CD4-positive, alpha-beta T cell treated with Interleukin-1 beta for 1 hour (primary cell): ENCODE results near the gene DHRS13.

Experiments
- DNase-seq, 2 donors: peaks; one replicate each; pipeline ENCODE4 v3.0.0-alpha.2; 2020 to 2022

Gene DHRS13

DNA sequence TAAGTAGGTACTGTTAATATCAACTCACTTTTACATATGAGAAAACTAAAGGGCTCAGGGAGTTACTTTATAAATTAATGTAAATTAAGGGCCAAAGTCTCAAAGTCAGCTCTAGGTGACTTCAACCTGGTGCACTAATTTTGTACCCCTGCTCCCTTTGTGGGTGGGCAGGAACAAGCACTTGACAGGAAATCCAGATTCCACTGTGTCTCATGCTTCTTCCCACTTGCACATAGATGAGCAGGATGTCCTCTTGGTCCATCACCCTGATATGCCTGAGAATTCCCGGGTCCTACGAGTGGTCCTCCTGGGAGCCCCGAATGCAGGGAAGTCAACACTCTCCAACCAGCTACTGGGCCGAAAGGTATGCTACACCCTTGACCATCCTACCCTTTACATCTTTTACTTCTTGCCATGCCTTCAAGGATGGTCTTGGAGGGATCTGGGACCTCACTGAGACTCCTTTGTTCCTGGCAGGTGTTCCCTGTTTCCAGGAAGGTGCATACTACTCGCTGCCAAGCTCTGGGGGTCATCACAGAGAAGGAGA, 46.8 kb downstream of the DHRS13 start:
- DNase-seq = no peak

DNA sequence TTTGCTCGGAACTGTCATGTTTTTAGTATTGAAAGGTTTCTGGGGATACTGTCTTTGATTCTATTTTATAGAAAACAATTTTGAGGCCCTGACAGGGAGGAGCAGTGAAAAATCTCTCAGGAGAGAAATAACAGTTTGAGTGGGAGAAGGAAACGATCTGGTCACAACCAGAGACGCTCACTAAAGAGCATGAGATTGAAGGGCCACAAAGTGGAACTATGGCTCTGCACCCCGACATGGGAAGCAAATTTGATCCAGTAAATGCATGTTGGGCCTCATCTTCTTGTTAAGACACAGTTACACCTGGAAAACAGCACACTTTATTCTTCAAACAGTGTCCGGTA, 47.6 kb downstream of the DHRS13 start:
- DNase-seq = no peak

DNA sequence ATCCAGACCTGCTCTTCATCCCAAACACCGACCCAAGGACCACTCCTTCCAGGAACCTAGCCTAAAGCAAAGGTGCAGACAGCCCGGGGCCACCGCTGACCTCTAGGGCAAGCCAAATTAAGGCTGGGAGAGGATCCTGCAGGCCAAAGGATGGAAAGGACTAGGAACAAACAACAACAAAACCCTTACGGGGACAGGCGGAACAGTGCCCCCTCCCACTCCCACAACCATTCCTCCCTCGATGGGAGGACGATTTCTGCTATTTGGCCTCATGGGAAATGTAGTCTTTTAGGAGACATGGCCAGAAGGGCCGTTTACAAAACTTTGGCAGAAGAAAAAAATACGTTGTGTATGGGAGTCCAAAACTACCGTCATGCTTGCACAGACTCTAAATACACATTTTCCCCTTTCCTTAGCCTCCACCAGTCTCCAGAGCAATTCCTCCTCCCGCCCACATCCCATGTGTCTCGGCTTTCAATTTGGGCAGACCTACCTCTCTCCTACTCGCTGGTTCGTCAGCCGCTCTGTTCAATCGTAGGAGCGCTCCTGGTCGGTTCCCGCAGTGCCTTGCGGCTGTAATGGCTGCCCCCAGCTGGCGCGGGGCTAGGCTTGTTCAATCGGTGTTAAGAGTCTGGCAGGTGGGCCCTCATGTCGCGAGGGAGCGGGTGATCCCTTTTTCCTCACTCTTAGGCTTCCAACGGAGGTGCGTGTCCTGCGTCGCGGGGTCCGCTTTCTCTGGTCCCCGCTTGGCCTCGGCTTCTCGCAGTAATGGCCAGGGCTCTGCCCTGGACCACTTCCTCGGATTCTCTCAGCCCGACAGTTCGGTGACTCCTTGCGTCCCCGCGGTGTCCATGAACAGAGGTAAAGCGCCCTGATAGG, 48.2 kb downstream of the DHRS13 start, which contains the start of gene ERAL1:
ERAL1 (plus strand) TSS at position 560 of the 879 bp plus-strand sequence; CDS start at position 579, 19 bp downstream.
- peak; percentile 82 for DNase-seq

DNA sequence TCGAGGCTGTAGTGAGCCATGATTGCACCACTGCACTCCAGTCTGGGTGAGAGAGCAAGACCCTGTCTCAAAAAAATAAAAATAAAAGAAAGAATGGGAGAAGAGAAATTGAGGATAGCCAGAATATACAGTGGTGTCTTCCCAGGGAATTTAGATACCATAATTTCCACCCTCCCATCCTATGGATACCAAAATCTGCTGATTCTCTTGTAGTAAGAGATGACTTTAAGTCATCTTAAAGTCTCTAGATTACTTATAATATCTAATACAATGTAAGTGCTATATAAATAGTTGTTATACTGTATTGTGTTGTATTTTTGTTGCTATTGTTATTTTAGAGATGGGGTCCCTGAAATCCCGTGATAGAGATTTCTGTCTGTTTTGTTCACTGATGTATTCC, 49.6 kb downstream of the DHRS13 start:
- DNase-seq = no peak

DNA sequence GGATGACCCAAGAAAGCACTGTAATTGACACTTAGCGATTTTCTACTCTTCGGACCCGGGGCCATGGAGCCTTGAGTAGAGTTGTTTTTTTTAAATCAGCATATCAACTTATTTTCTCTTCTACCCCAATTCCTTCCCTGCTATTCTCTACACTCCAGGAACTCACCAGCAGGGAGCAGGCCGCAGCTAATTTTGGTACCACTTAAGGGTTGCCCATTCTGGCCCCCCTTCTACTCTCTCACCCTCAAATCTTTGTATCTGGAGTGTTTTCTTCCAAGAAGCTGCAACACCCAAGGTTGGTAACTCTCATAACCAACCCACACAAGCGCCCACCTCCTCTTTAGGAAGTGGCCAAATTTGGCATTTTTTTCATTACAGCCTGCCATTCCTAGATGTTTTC, 53.6 kb downstream of the DHRS13 start:
- no peak for DNase-seq

DNA sequence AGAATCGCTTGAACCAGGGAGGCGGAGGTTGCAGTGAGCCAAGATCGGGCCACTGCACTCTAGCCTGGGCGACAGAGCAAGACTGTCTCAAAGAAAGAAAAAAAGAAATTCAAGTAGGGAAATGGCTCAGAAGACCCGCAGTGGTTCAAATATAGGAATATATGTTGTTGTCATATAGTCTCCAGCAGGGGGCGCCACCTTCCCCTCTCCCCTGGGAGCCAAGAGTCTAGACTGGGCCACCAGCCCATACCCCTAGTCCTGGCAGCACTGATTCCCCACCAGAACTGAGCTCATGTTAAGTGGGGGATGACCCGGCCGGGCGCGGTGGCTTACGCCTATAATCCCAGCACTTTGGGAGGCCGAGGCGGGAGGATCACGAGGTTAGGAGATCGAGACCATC, 54.2 kb downstream of the DHRS13 start:
- peak; percentile 54 to 57 for DNase-seq
